Stimulated activated CD4-positive, alpha-beta T cell treated with anti-CD3 and anti-CD28 coated beads, Interleukin-15, amount 100 ng/mL, for 48 hours (primary cell): ENCODE data around the gene RBBP5.

Experiments used
- DNase-seq, 2 donors: peaks; one replicate each; pipeline ENCODE4 v3.0.0-alpha.2; 2020; ENCODE audit warnings: low read depth in 2 of 2

Gene RBBP5

GRCh38 chr1:205057808-205058575, 63.8 kb downstream of the RBBP5 start:
- no peak for DNase-seq

GRCh38 chr1:205056956-205057568, 64.7 kb downstream of the RBBP5 start:
- no peak for DNase-seq

- no peak for DNase-seq
Measured at GRCh38 chr1:205056188-205056611, 65.6 kb downstream of the RBBP5 start.

GRCh38 chr1:205054013-205054412, 67.8 kb downstream of the RBBP5 start:
- no peak for DNase-seq

GRCh38 chr1:205053296-205053695, 68.5 kb downstream of the RBBP5 start:
- no peak for DNase-seq

GRCh38 chr1:205052690-205053089, 69.1 kb downstream of the RBBP5 start:
- no peak for DNase-seq

GRCh38 chr1:205049479-205049878, 72.3 kb downstream of the RBBP5 start:
- no peak for DNase-seq

- no peak for DNase-seq
Measured at GRCh38 chr1:205048382-205048781, 73.4 kb downstream of the RBBP5 start.

- no peak for DNase-seq
Measured at GRCh38 chr1:205047764-205048231, 74.0 kb downstream of the RBBP5 start.

- DNase-seq = no peak
Measured at GRCh38 chr1:205046870-205047269, 74.9 kb downstream of the RBBP5 start.

- DNase-seq = no peak
Measured at GRCh38 chr1:205045146-205045545, 76.6 kb downstream of the RBBP5 start.

- no peak for DNase-seq
Measured at GRCh38 chr1:205044741-205045140, 77.0 kb downstream of the RBBP5 start.

- DNase-seq = no peak
Measured at GRCh38 chr1:205043866-205044265, 77.9 kb downstream of the RBBP5 start.

GRCh38 chr1:205042911-205043806, 78.6 kb downstream of the RBBP5 start, which contains the start of gene CNTN2:
CNTN2 (plus strand) TSS chr1:205043212; CDS start chr1:205053186, 9,974 bp downstream.
- DNase-seq = no peak

GRCh38 chr1:205041998-205042910, 79.5 kb downstream of the RBBP5 start:
- DNase-seq = no peak

- DNase-seq = no peak
Measured at GRCh38 chr1:205041001-205041715, 80.6 kb downstream of the RBBP5 start.

- DNase-seq = no peak
Measured at GRCh38 chr1:205038132-205038786, 83.5 kb downstream of the RBBP5 start.

GRCh38 chr1:205037539-205037938, 84.2 kb downstream of the RBBP5 start:
- no peak for DNase-seq
